Smooth muscle cell (in vitro differentiated cells): Measurements from ENCODE around the gene ZSCAN32. TPM values are rescaled to one million over a fixed set of nuclear protein-coding genes. Genes with fewer than 3 reads are reported as not detected.

Experiments used
- DNase-seq: peaks from one replicate; lab custom pipeline; 2025; ENCODE audit not compliant: unreplicated experiment; lab: John Stamatoyannopoulos, UW
- H2AFZ ChIP-seq: fragments of 200-600 bp; sonication (generic); 2 replicates; pipeline ENCODE4 v1.6.0; 2016; ENCODE audit warnings: antibody characterized with exemption, low read depth, mild to moderate bottlenecking
- H3F3A ChIP-seq: fragments of 200-600 bp; sonication (generic); 2 replicates; pipeline ENCODE4 v1.6.0; 2017; ENCODE audit warnings: antibody characterized with exemption, low read depth
- H3K27ac ChIP-seq: fragments of 200-600 bp; sonication (generic); 2 replicates; pipeline ENCODE4 v1.5.1; 2016; ENCODE audit warnings: low read depth, mild to moderate bottlenecking
- H3K27me3 ChIP-seq: fragments of 200-600 bp; sonication (generic); 2 replicates; pipeline ENCODE4 v1.6.1; 2016; ENCODE audit warnings: low read depth, mild to moderate bottlenecking
- H3K36me3 ChIP-seq: fragments of 200-600 bp; sonication (generic); 2 replicates; pipeline ENCODE4 v1.5.1; 2016; ENCODE audit warnings: low read depth
- H3K4me1 ChIP-seq: fragments of 200-600 bp; sonication (generic); 2 replicates; pipeline ENCODE4 v1.5.1; 2016; ENCODE audit warnings: low read depth
- H3K4me2 ChIP-seq: fragments of 200-600 bp; sonication (generic); 2 replicates; pipeline ENCODE4 v1.6.0; 2016; ENCODE audit warnings: mild to moderate bottlenecking
- H3K4me3 ChIP-seq: fragments of 200-600 bp; sonication (generic); 2 replicates; pipeline ENCODE4 v1.5.1; 2016; ENCODE audit warnings: mild to moderate bottlenecking
- H3K79me2 ChIP-seq: fragments of 200-600 bp; sonication (generic); 2 replicates; pipeline ENCODE4 v1.6.0; 2016; ENCODE audit warnings: low read depth, mild to moderate bottlenecking
- H3K9ac ChIP-seq: fragments of 200-600 bp; sonication (generic); 2 replicates; pipeline ENCODE4 v1.6.0; 2016; ENCODE audit warnings: low read depth
- H3K9me3 ChIP-seq: fragments of 200-600 bp; sonication (generic); replicated peaks from 2 replicates; pipeline ENCODE4 v1.5.1; 2016; ENCODE audit warnings: low read depth
- H4K20me1 ChIP-seq: fragments of 200-600 bp; sonication (generic); 2 replicates; pipeline ENCODE4 v1.6.0; 2016; ENCODE audit warnings: low read depth
- WGBS: methylation state at CpG from one replicate; pipeline ENCODE4 v1.1.7; 2016; ENCODE audit warnings: low lambda C conversion rate; 5-methylcytosine and 5-hydroxymethylcytosine counted together
- polyA plus RNA-seq: library from polyadenylated mRNA; unstranded; fragments of >200 nt; fragmentation: Nextera tagmentation; extraction: Ambion mirVana; gene quantifications from 2 replicates; pipeline ENCODE4 v1.2.1, GENCODE V29; 2016
- total RNA-seq: library from RNA; depleted of rRNA; stranded (reverse); fragments of >200 nt; gene quantifications from 2 replicates; pipeline ENCODE4 v1.2.3, GENCODE V29; 2014
- TF ChIP-seq, protein P1 (sequence below): fragments of 200-600 bp; sonication (generic); IDR thresholded peaks from 2 replicates; pipeline ENCODE4 v1.5.1; 2017; ENCODE audit warnings: borderline replicate concordance, mild to moderate bottlenecking, antibody characterized with exemption; ENCODE audit not compliant: insufficient read depth, poor library complexity, severe bottlenecking

ZSCAN32 gene
- total RNA-seq = 13.5 and 14.8 TPM in 2 replicates
- 7.4 and 8.8 TPM in 2 replicates for polyA plus RNA-seq

DNA sequence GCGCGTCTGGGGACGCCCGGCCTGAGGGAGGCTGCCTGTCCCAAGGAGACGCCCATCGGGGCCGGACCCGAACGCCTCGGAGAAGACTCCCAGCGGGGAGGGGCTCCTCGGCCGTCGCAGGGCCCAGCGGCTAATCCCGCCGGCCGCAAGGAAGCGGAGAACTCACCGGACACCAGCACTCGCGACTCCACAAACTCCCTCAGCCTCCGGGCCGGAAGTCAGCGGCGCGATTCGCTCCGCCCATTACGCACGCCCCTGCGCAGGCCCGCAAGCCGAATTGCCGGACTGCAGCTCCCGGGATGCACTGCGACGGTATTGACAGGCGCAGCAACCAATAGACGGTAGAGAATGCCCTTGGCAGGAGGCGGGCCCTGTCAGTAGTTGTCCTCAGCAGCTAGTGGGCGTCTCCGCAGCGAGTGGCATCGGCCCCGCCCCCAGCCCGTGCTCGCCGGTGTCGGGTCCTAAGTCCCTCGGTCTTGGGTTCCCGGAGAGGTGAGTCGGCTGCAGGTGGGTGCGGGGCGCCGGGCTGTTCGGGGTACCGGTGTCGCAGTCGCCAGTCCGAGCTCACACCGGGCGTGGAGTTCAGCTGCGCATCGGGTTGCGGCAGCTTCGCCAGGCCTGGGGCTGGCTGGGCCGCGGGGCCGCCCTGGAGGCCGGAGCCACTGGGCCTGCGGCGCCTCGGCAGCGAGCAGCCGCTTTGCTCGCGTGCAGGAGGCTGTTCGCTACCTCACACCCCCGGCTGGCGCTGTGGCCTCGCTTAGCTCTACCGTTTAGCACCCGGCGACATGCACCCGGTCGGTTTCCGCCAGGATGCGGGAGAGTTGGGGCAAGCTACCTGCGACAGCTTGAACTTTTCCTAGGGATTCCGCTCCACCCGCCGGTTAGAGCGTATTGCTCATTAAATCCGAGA lies at the start of gene ZSCAN32, which contains the start of gene ZNF174:
TSS of gene ZSCAN32 (minus strand) at position 226 of the 910 bp plus-strand sequence. CDS start 3,447 bp downstream, outside the sequence.
TSS of gene ZNF174 (plus strand) at position 437 of the 910 bp plus-strand sequence. CDS start 790 bp downstream, outside the sequence.
- WGBS = under 1% methylated on average over 82 of the region's 95 CpGs
- H3K79me2 ChIP-seq = peaks cover 47% of the 10 kb centered on the region

DNA sequence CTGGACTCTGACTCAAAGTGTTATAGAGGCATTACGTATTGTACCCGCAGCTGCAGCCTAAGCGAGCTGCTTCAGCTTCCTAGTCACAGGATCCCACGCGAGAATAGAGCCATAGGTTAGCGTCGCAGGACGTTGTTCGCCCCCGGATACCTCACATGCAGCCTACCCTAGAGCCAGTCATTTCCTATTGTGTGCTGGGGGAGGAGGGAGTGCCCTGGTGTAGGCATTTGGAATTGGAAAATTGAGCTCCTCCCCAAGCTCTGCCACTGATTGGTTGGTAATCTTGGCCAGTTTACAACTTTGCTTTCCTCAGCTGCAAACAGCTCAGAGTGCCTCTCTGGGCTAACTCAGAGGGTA lies 43.2 kb upstream of the ZSCAN32 start:
- no peak for DNase-seq
- no peaks in the 10 kb centered on the region for H3K27me3 ChIP-seq
- H3K4me1 ChIP-seq = peaks cover 7% of the 10 kb centered on the region

More for the DNA sequence above, at the start of gene ZSCAN32, which contains the start of gene ZNF174:
- peak within 1 kb of the TSS; percentile 86 for H2AFZ ChIP-seq
- DNase-seq = peak; percentile 87
- H3K9ac ChIP-seq = peak within 1 kb of the TSS; percentile 85
- H3F3A ChIP-seq = no peaks in the 10 kb centered on the region
- H3K27ac ChIP-seq = peak within 1 kb of the TSS; percentile 54
- no peaks in the 10 kb centered on the region for H3K27me3 ChIP-seq
- peak within 1 kb of the TSS; percentile 79 for H3K4me3 ChIP-seq
- TF ChIP-seq, protein P1, sequence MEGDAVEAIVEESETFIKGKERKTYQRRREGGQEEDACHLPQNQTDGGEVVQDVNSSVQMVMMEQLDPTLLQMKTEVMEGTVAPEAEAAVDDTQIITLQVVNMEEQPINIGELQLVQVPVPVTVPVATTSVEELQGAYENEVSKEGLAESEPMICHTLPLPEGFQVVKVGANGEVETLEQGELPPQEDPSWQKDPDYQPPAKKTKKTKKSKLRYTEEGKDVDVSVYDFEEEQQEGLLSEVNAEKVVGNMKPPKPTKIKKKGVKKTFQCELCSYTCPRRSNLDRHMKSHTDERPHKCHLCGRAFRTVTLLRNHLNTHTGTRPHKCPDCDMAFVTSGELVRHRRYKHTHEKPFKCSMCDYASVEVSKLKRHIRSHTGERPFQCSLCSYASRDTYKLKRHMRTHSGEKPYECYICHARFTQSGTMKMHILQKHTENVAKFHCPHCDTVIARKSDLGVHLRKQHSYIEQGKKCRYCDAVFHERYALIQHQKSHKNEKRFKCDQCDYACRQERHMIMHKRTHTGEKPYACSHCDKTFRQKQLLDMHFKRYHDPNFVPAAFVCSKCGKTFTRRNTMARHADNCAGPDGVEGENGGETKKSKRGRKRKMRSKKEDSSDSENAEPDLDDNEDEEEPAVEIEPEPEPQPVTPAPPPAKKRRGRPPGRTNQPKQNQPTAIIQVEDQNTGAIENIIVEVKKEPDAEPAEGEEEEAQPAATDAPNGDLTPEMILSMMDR = no peak
- peaks cover 11% of the 10 kb centered on the region for H3K4me1 ChIP-seq
- peak within 1 kb of the TSS; percentile 93 for H3K4me2 ChIP-seq
- peaks cover 39% of the 10 kb centered on the region for H3K36me3 ChIP-seq
- H3K9me3 ChIP-seq = peaks cover 21% of the 10 kb centered on the region
- no peaks in the 10 kb centered on the region for H4K20me1 ChIP-seq

GRCh38 chr16:3443108-3444031 lies 42.6 kb upstream of the ZSCAN32 start, which contains the start of the genes NAA60 and ZNF597:
Gene NAA60 (plus strand): TSS chr16:3443680. CDS start chr16:3476228, 32,548 bp downstream.
Gene ZNF597 (minus strand): TSS chr16:3443504. CDS start chr16:3443153, 351 bp downstream.
- TF ChIP-seq, protein P1 = no peak
- H3K9me3 ChIP-seq = peaks cover 6% of the 10 kb centered on the region
- peaks cover 3% of the 10 kb centered on the region for H3K36me3 ChIP-seq
- 37% methylated on average over 61 of the region's 61 CpGs for WGBS
- peaks cover 48% of the 10 kb centered on the region for H3K79me2 ChIP-seq
- DNase-seq = peak; percentile 26
- peaks cover 7% of the 10 kb centered on the region for H3K4me1 ChIP-seq
- H3K9ac ChIP-seq = peak within 1 kb of the TSS; percentile 97
- H3K4me3 ChIP-seq = peak within 1 kb of the TSS; percentile 66
- peak within 1 kb of the TSS; percentile 40 for H2AFZ ChIP-seq
- peak within 1 kb of the TSS; percentile 98 for H3K27ac ChIP-seq
- H4K20me1 ChIP-seq = peaks cover 13% of the 10 kb centered on the region
- H3F3A ChIP-seq = no peaks in the 10 kb centered on the region
- peak within 1 kb of the TSS; percentile 76 for H3K4me2 ChIP-seq
- H3K27me3 ChIP-seq = no peaks in the 10 kb centered on the region

More for the DNA sequence above, 43.2 kb upstream of the ZSCAN32 start:
- peaks cover 7% of the 10 kb centered on the region for H4K20me1 ChIP-seq
- peak overlapping the region; percentile 76 for H3K4me2 ChIP-seq
- H3F3A ChIP-seq = no peaks in the 10 kb centered on the region
- H3K36me3 ChIP-seq = peaks cover 3% of the 10 kb centered on the region
- TF ChIP-seq, protein P1 = no peak
- H2AFZ ChIP-seq = peak overlapping the region; percentile 40
- H3K79me2 ChIP-seq = peaks cover 43% of the 10 kb centered on the region
- peak overlapping the region; percentile 97 for H3K9ac ChIP-seq
- peak overlapping the region; percentile 66 for H3K4me3 ChIP-seq
- 33% methylated on average over 10 of the region's 10 CpGs for WGBS
- peak overlapping the region; percentile 98 for H3K27ac ChIP-seq
- peaks cover 6% of the 10 kb centered on the region for H3K9me3 ChIP-seq
